Activated CD8-positive, alpha-beta T cell treated with anti-CD3 and anti-CD28 coated beads, Interleukin-2, amount 10 ng/mL, durations not matched to agents 7 days and 5 days (primary cell): Measurements from ENCODE around the gene KAT6B. TPM values are rescaled to one million over a fixed set of nuclear protein-coding genes. Genes with fewer than 3 reads are reported as not detected.
"Not testable (repeated sequence)": the region's sequence is repeated elsewhere in the genome, so short reads cannot be mapped to it uniquely, and the experiment has no call there.

Source experiments
- ATAC-seq: fragments of 150-1000 bp; cut with Tn5 transposase; one replicate; pipeline ENCODE4 v1.10.0; 2021; ENCODE audit warnings: moderate library complexity
- CTCF ChIA-PET: fragments of 350-600 bp; sonication (Branson Sonifier 250); formaldehyde crosslinking; loops from one replicate; lab custom pipeline; 2021; ENCODE audit warnings: antibody characterized with exemption; lab: Charles Lee
- POLR2A ChIA-PET: fragments of 350-600 bp; sonication (Branson Sonifier 250); formaldehyde crosslinking; loops from one replicate; lab custom pipeline; 2021; ENCODE audit warnings: antibody characterized with exemption; lab: Charles Lee
- DNase-seq: peaks from one replicate; pipeline ENCODE4 v3.0.0-alpha.2; 2020
- H3K27ac Mint-ChIP-seq: one replicate; pipeline ENCODE4 v1.8.0; 2021; ENCODE audit warnings: mild to moderate bottlenecking, mixed read lengths
- H3K27me3 Mint-ChIP-seq: one replicate; pipeline ENCODE4 v1.8.0; 2021; ENCODE audit warnings: low read depth, mixed read lengths
- H3K36me3 Mint-ChIP-seq: one replicate; pipeline ENCODE4 v1.8.0; 2021; ENCODE audit warnings: low read depth, mixed read lengths
- H3K4me1 Mint-ChIP-seq: one replicate; pipeline ENCODE4 v1.8.0; 2021; ENCODE audit warnings: low read depth, mixed read lengths
- H3K4me3 Mint-ChIP-seq: one replicate; pipeline ENCODE4 v1.8.0; 2021; ENCODE audit warnings: mild to moderate bottlenecking, mixed read lengths
- H3K9me3 Mint-ChIP-seq: one replicate; pipeline ENCODE4 v1.8.0; 2022; ENCODE audit warnings: mixed read lengths; ENCODE audit not compliant: insufficient read depth
- total RNA-seq, 2 experiments: library from RNA; stranded (reverse); gene quantifications; one replicate each; pipeline ENCODE4 v1.2.3, GENCODE V29; 2021

The KAT6B gene
- total RNA-seq, 2 experiments from 2014 or later = 40.3 to 43.1 TPM

DNA sequence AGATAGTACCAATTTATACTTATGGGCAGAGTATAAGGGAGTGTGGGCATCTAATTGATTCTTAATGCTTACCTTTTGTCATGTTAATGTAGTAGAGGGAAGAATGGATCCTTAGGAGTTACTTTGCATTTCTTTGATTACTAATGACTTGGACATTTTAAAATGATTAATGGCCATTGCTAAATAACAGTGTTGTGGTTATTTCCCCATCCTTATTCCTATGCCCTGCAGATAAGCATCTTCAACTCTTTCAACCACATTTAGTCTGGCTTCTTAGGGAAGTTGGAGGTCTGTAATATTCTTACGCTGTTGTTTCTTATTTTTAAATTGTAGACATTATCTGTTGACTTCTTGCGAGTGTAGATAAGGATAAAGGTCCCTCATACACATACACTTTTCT is 37.2 kb downstream of the KAT6B start:
- H3K27me3 Mint-ChIP-seq = no peaks in the 10 kb centered on the region
- DNase-seq = no peak
- no peak overlapping the region for H3K27ac Mint-ChIP-seq
- CTCF ChIA-PET = interaction anchor here (0.8 kb wide), 1 partner anchor 49 kb away, joined by 3 read pairs; no protein-coding TSS in a partner anchor
- H3K4me1 Mint-ChIP-seq = peaks cover 4% of the 10 kb centered on the region
- POLR2A ChIA-PET = no interaction called here
- H3K9me3 Mint-ChIP-seq = no peaks in the 10 kb centered on the region
- no peak for ATAC-seq
- H3K4me3 Mint-ChIP-seq = no peak overlapping the region
- no peaks in the 10 kb centered on the region for H3K36me3 Mint-ChIP-seq

DNA sequence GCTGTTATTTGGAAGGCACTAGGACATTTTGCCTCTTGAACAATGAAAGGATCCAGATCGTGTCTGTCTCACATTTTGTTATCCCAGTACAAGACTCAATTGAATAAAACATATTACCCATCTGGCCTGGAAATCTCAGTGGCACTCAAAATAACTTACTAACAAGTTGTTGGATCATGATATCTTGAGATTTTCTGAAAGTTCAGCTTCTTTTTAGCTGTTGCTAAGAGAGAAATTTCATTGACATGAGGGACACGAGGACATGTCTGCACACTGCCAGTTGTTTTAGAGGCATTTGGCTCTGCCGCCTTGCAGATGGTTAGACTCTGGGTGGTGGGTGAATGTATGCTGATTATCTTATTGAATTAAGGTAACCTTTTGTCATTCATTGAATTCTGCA is 41.0 kb downstream of the KAT6B start:
- ChIA-PET POLR2A (no interaction called here), CTCF (no interaction called here)
- H3K4me3 Mint-ChIP-seq = no peak overlapping the region
- no peaks in the 10 kb centered on the region for H3K36me3 Mint-ChIP-seq
- H3K27me3 Mint-ChIP-seq = no peaks in the 10 kb centered on the region
- no peaks in the 10 kb centered on the region for H3K9me3 Mint-ChIP-seq
- no peak overlapping the region for H3K27ac Mint-ChIP-seq
- no peak for DNase-seq
- no peak for ATAC-seq
- H3K4me1 Mint-ChIP-seq = peaks cover 21% of the 10 kb centered on the region

DNA sequence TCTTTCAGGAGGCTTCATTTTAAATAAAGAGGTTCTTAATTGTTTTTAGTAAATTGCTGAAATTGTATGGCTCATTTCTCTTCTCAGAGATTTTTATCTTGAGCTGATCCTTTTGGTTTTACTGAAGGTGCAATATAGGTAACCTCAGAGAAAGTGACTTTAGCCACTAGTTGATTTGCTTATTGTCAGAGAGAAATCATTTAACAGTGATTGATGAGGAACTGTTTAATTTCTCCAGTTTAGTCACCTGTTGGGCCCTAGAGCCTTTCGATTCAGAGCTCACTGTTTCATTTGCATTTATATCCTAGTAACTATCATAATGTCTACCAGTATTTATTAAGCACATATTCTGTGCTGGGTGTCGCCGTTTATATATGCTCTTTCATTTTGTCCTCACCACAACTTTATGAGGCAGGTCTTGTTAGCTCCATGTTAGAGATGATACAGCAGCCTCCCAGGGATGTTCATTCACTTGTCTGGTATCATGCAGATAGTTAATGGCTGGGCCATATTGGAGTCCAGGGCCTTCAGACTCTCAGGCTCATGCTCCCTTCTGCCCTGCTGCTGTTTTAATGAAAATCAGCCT is 42.1 kb downstream of the KAT6B start:
- no peaks in the 10 kb centered on the region for H3K9me3 Mint-ChIP-seq
- peaks cover 26% of the 10 kb centered on the region for H3K4me1 Mint-ChIP-seq
- no peak overlapping the region for H3K27ac Mint-ChIP-seq
- ChIA-PET POLR2A (no interaction called here), CTCF (interaction anchor here (0.9 to 1.4 kb wide), 4 partner anchors 16 to 153 kb away, joined by 3 read pairs; no protein-coding TSS in a partner anchor)
- no peak overlapping the region for H3K4me3 Mint-ChIP-seq
- H3K36me3 Mint-ChIP-seq = no peaks in the 10 kb centered on the region
- ATAC-seq (no peak), DNase-seq (no peak)
- no peaks in the 10 kb centered on the region for H3K27me3 Mint-ChIP-seq

DNA sequence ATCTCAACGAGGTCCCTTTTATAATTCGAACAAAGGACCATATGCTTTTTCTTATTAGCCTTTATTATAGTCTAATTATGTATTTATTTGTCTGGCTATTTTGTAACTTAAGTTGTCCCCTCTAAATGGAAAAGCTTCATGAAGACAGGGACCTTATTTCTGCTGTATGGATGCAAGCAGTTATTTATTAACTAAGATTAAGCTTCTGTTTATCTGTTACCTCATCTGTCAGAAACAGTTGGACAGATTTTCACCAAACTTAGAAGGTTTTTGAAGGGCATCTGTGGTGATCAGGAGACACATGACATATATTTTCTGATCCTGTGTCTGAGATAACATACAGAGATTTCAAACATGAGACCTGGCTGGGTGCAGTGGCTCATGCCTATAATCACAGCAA is 43.2 kb downstream of the KAT6B start:
- POLR2A ChIA-PET = no interaction called here
- H3K27me3 Mint-ChIP-seq = no peaks in the 10 kb centered on the region
- peaks cover 29% of the 10 kb centered on the region for H3K4me1 Mint-ChIP-seq
- H3K4me3 Mint-ChIP-seq = no peak overlapping the region
- H3K9me3 Mint-ChIP-seq = no peaks in the 10 kb centered on the region
- H3K27ac Mint-ChIP-seq = no peak overlapping the region
- H3K36me3 Mint-ChIP-seq = peaks cover 2% of the 10 kb centered on the region
- CTCF ChIA-PET = interaction anchor here (1.4 kb wide), 1 partner anchor 150 kb away, joined by 3 read pairs; no protein-coding TSS in a partner anchor
- ATAC-seq = no peak
- DNase-seq = no peak

GRCh38 chr10:74870191-74870590 is 43.8 kb downstream of the KAT6B start:
- no peak for ATAC-seq
- H3K36me3 Mint-ChIP-seq = peaks cover 2% of the 10 kb centered on the region
- H3K27me3 Mint-ChIP-seq = no peaks in the 10 kb centered on the region
- no peak overlapping the region for H3K4me3 Mint-ChIP-seq
- DNase-seq = no peak
- POLR2A ChIA-PET = no interaction called here
- no peaks in the 10 kb centered on the region for H3K9me3 Mint-ChIP-seq
- H3K4me1 Mint-ChIP-seq = peaks cover 29% of the 10 kb centered on the region
- CTCF ChIA-PET = no interaction called here
- no peak overlapping the region for H3K27ac Mint-ChIP-seq

DNA sequence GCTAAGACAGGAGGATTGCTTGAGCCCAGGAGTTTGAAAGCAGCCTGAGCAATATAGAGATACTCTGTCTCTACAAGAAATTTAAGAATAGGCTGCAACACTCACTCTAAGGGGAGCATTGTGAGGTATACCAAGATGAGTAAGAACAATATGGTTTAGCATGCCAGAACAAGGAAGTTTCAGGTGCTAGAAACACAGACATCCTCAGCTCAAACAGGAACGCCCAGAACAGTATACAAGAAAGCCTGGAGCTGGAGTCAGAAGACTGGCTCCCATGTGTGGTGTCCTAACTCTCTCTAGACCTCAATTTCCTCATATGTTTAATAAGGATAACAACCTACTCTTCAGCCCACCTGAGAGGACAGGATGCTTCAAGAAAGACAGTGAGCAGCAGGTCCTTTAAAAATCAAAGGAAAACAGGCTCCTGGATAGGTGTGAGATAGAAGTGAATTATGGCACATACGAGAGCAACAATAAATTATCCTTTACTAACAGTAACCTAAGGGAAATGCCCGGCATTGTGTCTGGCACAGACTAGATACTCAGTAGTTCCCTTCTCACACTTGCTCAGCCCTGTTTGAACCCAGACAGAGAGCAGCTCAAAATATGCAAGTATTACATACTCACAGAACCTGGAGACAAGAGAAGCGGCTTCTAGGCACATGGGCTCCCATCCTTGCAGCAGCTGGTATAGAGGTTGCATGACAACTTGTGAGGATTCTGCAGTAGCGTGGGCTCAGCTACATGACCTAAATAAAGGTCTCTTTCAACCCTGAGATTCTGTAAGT is 45.4 kb downstream of the KAT6B start:
- peaks cover 2% of the 10 kb centered on the region for H3K36me3 Mint-ChIP-seq
- H3K27me3 Mint-ChIP-seq = no peaks in the 10 kb centered on the region
- DNase-seq (no peak), ATAC-seq (peak; percentile 80)
- peaks cover 35% of the 10 kb centered on the region for H3K4me1 Mint-ChIP-seq
- ChIA-PET POLR2A (interaction anchor here (0.6 to 1.3 kb wide), 2 partner anchors 26 to 138 kb away, joined by 3 read pairs; no protein-coding TSS in a partner anchor), CTCF (interaction anchor here (1.0 to 2.0 kb wide), 4 partner anchors 19 to 150 kb away, joined by 3 to 4 read pairs (median 4); no protein-coding TSS in a partner anchor)
- H3K27ac Mint-ChIP-seq = no peak overlapping the region
- H3K9me3 Mint-ChIP-seq = no peaks in the 10 kb centered on the region
- no peak overlapping the region for H3K4me3 Mint-ChIP-seq

DNA sequence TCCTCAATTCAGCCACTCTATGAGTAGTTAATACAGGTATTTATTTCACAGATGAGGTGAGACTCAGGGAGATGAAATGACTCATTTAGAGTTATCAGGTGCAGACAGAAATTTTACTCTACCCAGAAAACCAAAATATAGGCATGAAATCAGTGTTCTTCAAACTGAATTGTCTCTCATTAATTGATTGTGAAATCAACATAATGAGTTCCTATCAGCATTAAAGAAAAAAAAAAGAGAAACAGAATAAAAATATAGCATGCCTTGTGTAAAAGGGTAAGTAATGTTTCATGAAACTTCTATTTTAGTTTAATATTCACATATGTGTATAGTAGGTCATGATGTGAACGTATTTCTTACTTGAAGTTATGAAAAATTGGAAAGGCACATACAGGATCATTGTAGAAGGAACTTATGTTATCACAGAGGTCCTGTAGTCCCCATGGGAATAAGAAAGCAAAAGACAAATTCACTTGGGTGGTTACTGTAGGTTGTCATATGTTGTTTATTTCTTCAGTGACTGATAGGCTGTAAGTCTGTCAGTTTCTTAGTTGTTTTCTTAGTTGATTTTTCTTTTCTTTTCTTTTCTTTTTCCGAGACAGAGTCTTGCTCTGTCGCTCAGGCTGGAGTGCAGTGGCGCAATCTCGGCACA is 47.5 kb downstream of the KAT6B start:
- Mint-ChIP-seq H3K27ac (no peak overlapping the region), H3K36me3 (peaks cover 2% of the 10 kb centered on the region), H3K4me3 (no peak overlapping the region), H3K9me3 (no peaks in the 10 kb centered on the region), H3K4me1 (peaks cover 31% of the 10 kb centered on the region), H3K27me3 (no peaks in the 10 kb centered on the region)
- CTCF ChIA-PET = no interaction called here
- no peak for ATAC-seq
- no peak for DNase-seq
- POLR2A ChIA-PET = no interaction called here

GRCh38 chr10:74874649-74875048 is 48.2 kb downstream of the KAT6B start:
- DNase-seq = no peak
- Mint-ChIP-seq H3K36me3 (peaks cover 2% of the 10 kb centered on the region), H3K27me3 (no peaks in the 10 kb centered on the region), H3K4me3 (no peak overlapping the region), H3K27ac (no peak overlapping the region), H3K9me3 (no peaks in the 10 kb centered on the region), H3K4me1 (peaks cover 31% of the 10 kb centered on the region)
- CTCF ChIA-PET = no interaction called here
- ATAC-seq = no peak
- POLR2A ChIA-PET = no interaction called here

DNA sequence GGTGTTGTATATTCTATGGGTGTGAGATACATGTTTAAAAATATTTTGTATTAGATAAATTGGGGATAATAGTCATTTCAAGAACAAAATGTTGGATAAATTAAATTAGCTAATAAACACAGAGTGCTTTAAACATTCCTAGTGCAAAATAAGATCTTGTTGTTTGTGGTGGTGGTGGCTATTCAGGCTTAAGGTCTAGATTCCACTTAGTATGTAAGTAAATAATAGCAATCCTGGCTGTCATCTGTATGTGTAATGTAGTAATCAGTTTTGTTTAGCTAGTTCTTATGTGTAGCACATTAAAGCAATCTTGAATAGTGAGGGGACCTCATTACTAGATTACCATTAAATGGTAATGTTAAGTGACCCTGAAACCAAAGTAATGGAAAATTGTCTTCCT is 48.7 kb downstream of the KAT6B start:
- DNase-seq (no peak), ATAC-seq (no peak)
- H3K4me3 Mint-ChIP-seq = no peak overlapping the region
- ChIA-PET POLR2A (no interaction called here), CTCF (no interaction called here)
- no peaks in the 10 kb centered on the region for H3K27me3 Mint-ChIP-seq
- H3K36me3 Mint-ChIP-seq = peaks cover 2% of the 10 kb centered on the region
- no peaks in the 10 kb centered on the region for H3K9me3 Mint-ChIP-seq
- peaks cover 28% of the 10 kb centered on the region for H3K4me1 Mint-ChIP-seq
- H3K27ac Mint-ChIP-seq = no peak overlapping the region

- Mint-ChIP-seq H3K36me3 (peaks cover 2% of the 10 kb centered on the region), H3K27ac (no peak overlapping the region), H3K27me3 (no peaks in the 10 kb centered on the region), H3K9me3 (no peaks in the 10 kb centered on the region), H3K4me3 (no peak overlapping the region), H3K4me1 (peaks cover 26% of the 10 kb centered on the region)
- ATAC-seq (no peak), DNase-seq (no peak)
- POLR2A ChIA-PET = interaction anchor here (0.6 kb wide), 1 partner anchor 22 kb away, joined by 4 read pairs; no protein-coding TSS in a partner anchor
- CTCF ChIA-PET = no interaction called here
These were observed 49.6 kb downstream of the KAT6B start for GRCh38 chr10:74875966-74876365.

DNA sequence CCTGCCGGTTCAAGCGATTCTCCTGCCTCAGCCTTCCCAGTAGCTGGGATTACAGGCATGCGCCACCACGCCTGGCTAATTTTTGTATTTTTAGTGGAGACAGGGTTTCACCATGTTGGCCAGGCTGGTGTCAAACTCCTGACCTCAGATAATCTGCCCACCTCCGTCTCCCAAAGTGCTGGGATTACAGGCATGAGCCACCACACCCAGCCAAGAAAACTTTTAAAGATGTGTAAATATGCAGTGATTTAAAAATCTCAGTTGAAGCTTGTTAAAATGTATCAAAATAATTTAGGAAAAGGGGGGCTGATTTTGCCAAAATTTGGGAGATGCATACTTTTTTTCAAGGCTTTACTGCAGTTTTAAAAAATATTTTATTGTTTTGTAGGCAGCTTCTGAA is 50.7 kb downstream of the KAT6B start:
- H3K4me3 Mint-ChIP-seq, H3K9me3 Mint-ChIP-seq, H3K27ac Mint-ChIP-seq, ATAC-seq, H3K27me3 Mint-ChIP-seq, H3K36me3 Mint-ChIP-seq, DNase-seq, CTCF ChIA-PET, POLR2A ChIA-PET: not testable (repeated sequence)
- H3K4me1 Mint-ChIP-seq = peaks cover 16% of the 10 kb centered on the region

DNA sequence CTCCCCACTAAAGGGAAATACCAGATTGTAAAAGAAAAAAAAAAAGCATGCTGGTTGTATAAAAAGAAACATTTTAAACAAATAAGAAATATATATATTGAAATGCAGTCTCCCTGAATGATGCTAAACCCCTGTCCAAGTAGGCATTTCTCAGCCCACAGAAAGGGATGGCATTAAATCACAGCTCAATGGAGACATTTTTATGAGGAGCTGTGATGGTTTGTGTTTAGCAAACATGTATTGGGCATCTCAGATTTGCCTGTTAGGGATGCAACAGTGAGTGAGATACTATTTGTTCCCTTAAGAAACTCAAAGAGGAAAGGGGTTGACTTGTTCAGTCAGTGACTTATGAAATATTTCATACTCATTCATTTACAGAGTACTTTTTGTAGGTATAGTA is 51.5 kb downstream of the KAT6B start:
- Mint-ChIP-seq H3K4me1 (peaks cover 10% of the 10 kb centered on the region), H3K27ac (no peak overlapping the region), H3K4me3 (no peak overlapping the region), H3K9me3 (no peaks in the 10 kb centered on the region), H3K36me3 (peaks cover 2% of the 10 kb centered on the region), H3K27me3 (no peaks in the 10 kb centered on the region)
- DNase-seq (no peak), ATAC-seq (no peak)
- CTCF ChIA-PET = no interaction called here
- POLR2A ChIA-PET = no interaction called here
